NB4 (cell line): ENCODE results near the gene GPD1L.

Experiments used
- POLR2A ChIP-seq: IDR thresholded peaks from 2 replicates; pipeline ENCODE4 v1.6.1; 2011; ENCODE audit warnings: mild to moderate bottlenecking; ENCODE audit not compliant: insufficient read length; ENCODE audit errors: extremely low read depth
- TF ChIP-seq, protein P1 (sequence below): IDR thresholded peaks from one replicate; pipeline ENCODE4 v1.5.1; 2012; ENCODE audit warnings: low read depth, low read length

DNA sequence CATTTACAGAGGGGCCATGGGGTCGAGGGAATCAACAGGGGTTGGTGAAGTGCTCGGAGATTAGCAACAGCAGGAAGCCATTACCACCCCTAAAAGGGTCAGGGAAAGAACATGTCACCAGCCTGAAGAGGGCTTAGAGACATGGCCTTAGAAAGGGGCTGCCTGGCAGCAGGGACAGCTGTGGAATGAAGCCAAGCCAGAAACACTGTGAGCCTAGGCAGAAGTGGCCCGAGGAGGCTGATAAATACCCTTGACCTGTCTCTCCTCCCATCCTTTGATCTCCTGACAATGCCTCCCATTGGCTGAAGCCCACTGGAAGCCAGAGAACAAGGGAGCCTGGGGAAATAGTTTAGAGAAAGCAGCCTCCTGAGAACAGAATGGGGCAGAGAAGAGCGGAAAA lies 31.4 kb downstream of the GPD1L start:
- TF ChIP-seq, protein P1, sequence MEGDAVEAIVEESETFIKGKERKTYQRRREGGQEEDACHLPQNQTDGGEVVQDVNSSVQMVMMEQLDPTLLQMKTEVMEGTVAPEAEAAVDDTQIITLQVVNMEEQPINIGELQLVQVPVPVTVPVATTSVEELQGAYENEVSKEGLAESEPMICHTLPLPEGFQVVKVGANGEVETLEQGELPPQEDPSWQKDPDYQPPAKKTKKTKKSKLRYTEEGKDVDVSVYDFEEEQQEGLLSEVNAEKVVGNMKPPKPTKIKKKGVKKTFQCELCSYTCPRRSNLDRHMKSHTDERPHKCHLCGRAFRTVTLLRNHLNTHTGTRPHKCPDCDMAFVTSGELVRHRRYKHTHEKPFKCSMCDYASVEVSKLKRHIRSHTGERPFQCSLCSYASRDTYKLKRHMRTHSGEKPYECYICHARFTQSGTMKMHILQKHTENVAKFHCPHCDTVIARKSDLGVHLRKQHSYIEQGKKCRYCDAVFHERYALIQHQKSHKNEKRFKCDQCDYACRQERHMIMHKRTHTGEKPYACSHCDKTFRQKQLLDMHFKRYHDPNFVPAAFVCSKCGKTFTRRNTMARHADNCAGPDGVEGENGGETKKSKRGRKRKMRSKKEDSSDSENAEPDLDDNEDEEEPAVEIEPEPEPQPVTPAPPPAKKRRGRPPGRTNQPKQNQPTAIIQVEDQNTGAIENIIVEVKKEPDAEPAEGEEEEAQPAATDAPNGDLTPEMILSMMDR: no peak
- no peak for TF ChIP-seq POLR2A
